GM18499 (cell line): ENCODE data around the gene MYL3.

Experiments
- ATAC-seq: cut with Tn5 transposase; IDR thresholded peaks from one replicate; pipeline ENCODE4 v1.9.1; 2021; ENCODE audit warnings: moderate number of reproducible peaks; ENCODE audit not compliant: insufficient read depth, unreplicated experiment

MYL3 gene

GRCh38 chr3:46900007-46900292 is 36.7 kb upstream of the MYL3 start:
- no peak for ATAC-seq

- ATAC-seq: no peak
Observed at GRCh38 chr3:46899151-46900006, 36.1 kb upstream of the MYL3 start.

- ATAC-seq: no peak
Observed at GRCh38 chr3:46898321-46899150, 35.3 kb upstream of the MYL3 start.

- ATAC-seq: no peak
Observed at GRCh38 chr3:46897829-46898320, 34.6 kb upstream of the MYL3 start.

GRCh38 chr3:46897031-46897430 is 33.8 kb upstream of the MYL3 start:
- no peak for ATAC-seq

- no peak for ATAC-seq
Observed at GRCh38 chr3:46896386-46896785, 33.1 kb upstream of the MYL3 start.

- ATAC-seq: no peak
Observed at GRCh38 chr3:46895761-46896160, 32.5 kb upstream of the MYL3 start.

- ATAC-seq: no peak
Observed at GRCh38 chr3:46895204-46895660, 32.0 kb upstream of the MYL3 start.

- no peak for ATAC-seq
Observed at GRCh38 chr3:46894256-46894655, 31.0 kb upstream of the MYL3 start.

- no peak for ATAC-seq
Observed at GRCh38 chr3:46893763-46894162, 30.5 kb upstream of the MYL3 start.

- ATAC-seq: no peak
Observed at GRCh38 chr3:46893146-46893748, 30.0 kb upstream of the MYL3 start.

GRCh38 chr3:46892285-46893145 is 29.3 kb upstream of the MYL3 start:
- ATAC-seq: no peak

GRCh38 chr3:46891132-46891531 is 27.9 kb upstream of the MYL3 start:
- ATAC-seq: no peak

- no peak for ATAC-seq
Observed at GRCh38 chr3:46890132-46890531, 26.9 kb upstream of the MYL3 start.

- ATAC-seq: no peak
Observed at GRCh38 chr3:46889381-46890110, 26.3 kb upstream of the MYL3 start.

GRCh38 chr3:46888705-46889104 is 25.5 kb upstream of the MYL3 start:
- no peak for ATAC-seq

GRCh38 chr3:46887980-46888494 is 24.8 kb upstream of the MYL3 start:
- ATAC-seq: no peak

GRCh38 chr3:46885612-46886011 is 22.4 kb upstream of the MYL3 start:
- ATAC-seq: no peak

- no peak for ATAC-seq
Observed at GRCh38 chr3:46884929-46885328, 21.7 kb upstream of the MYL3 start.
